Vagina (tissue), 2 donors: ENCODE results near the gene RGS2.

Experiments used
- CTCF ChIP-seq, 3 experiments: fragments of 450-650 bp in 2 of 3; fragments of 200-600 bp in 1 of 3; sonication (generic) in 1 of 3; IDR thresholded peaks; one replicate each; pipeline ENCODE4 v1.5.1; 2017 to 2019; ENCODE audit warnings: antibody characterized with exemption in 3 of 3, mild to moderate bottlenecking in 2 of 3, moderate library complexity in 2 of 3
- POLR2A ChIP-seq, 2 donors: fragments of 450-650 bp; IDR thresholded peaks; one replicate each; pipeline ENCODE4 v1.6.1; 2017; ENCODE audit warnings: antibody characterized with exemption in 2 of 2, mild to moderate bottlenecking in 2 of 2, moderate library complexity in 2 of 2

- TF ChIP-seq CTCF (IDR thresholded peaks at IDR 0.05) (no peak), POLR2A (IDR thresholded peaks at IDR 0.05) (no peak)
Observed at GRCh38 chr1:192792628-192793027, 16.2 kb upstream of the RGS2 start.
